ENCODE measurements around the gene DNAH11. TPM values are rescaled to one million over a fixed set of nuclear protein-coding genes. Genes with fewer than 3 reads are reported as not detected.

The DNAH11 gene
- total and polyA plus RNA-seq, 2 of the 4 experiments (the other 2 are of a cell fraction): not detected

- no peaks in the 10 kb centered on the region for H3K36me3 ChIP-seq (ENCODE audit: control insufficient read depth, insufficient read depth, low read length)
- no peak overlapping the region for H2AK5ac ChIP-seq (ENCODE audit: low read depth, low read length)
- no peak overlapping the region for H3K27ac ChIP-seq (ENCODE audit: insufficient read depth, low read length)
- ATAC-seq (ENCODE audit: low read depth) (no peak), DNase-seq (no peak)
- H4K5ac ChIP-seq (ENCODE audit: low read depth, low read length): no peak overlapping the region
- H2BK5ac ChIP-seq (ENCODE audit: low read depth, low read length, poor library complexity, severe bottlenecking): no peak overlapping the region
- H2AFZ ChIP-seq (replicated peaks; ENCODE audit: low read length, poor library complexity): no peak overlapping the region
- CTCF ChIA-PET: no interaction called here
- intact Hi-C loops (cut with micrococcal nuclease) (no loop called here), dilution Hi-C loops (cut with HindIII; ENCODE audit: low sequenced_read_pairs, unreplicated experiment) (no loop called here), in situ Hi-C loops (cut with MboI; ENCODE audit: low sequenced_read_pairs) (no loop called here)
- no peak overlapping the region for H3K18ac ChIP-seq (ENCODE audit: low read depth, low read length)
- H3K79me1 ChIP-seq (ENCODE audit: low read depth in 1 of 2, low read length in 2 of 2): no peaks in the 10 kb centered on the region
- no peak overlapping the region for H3K9ac ChIP-seq (ENCODE audit: low read depth, low read length)
- no peak overlapping the region for H2BK15ac ChIP-seq (ENCODE audit: low read depth, low read length)
- TF ChIP-seq CEBPB (IDR thresholded peaks at IDR 0.05; ENCODE audit: low read depth, low read length) (no peak), USF2 (IDR thresholded peaks at IDR 0.05; ENCODE audit: low read depth, low read length) (no peak), RCOR1 (IDR thresholded peaks at IDR 0.05; ENCODE audit: insufficient replicate concordance, low read length) (no peak), SMC3 (IDR thresholded peaks at IDR 0.05; ENCODE audit: low read depth, low read length) (no peak), POLR2A (IDR thresholded peaks at IDR 0.05; ENCODE audit: low read depth, low read length) (no peak), MAFK (IDR thresholded peaks at IDR 0.05; ENCODE audit: low read depth, low read length) (no peak), MAZ (IDR thresholded peaks at IDR 0.05; ENCODE audit: borderline replicate concordance, low read depth, low read length) (no peak), BHLHE40 (IDR thresholded peaks at IDR 0.05; ENCODE audit: low read depth, low read length) (no peak), CHD1 (IDR thresholded peaks at IDR 0.05; ENCODE audit: low read depth, low read length) (no peak), RFX5 (IDR thresholded peaks at IDR 0.05; ENCODE audit: low read depth, low read length) (no peak), NFE2L2 (IDR thresholded peaks at IDR 0.05; ENCODE audit: low read depth, low read length) (no peak), MXI1 (IDR thresholded peaks at IDR 0.05; ENCODE audit: borderline replicate concordance, low read depth, low read length) (no peak), RAD21 (IDR thresholded peaks at IDR 0.05; ENCODE audit: low read length) (no peak), ELK1 (IDR thresholded peaks at IDR 0.05; ENCODE audit: borderline replicate concordance, low read depth, low read length) (no peak), FOS (IDR thresholded peaks at IDR 0.05; ENCODE audit: low read depth, low read length) (no peak)
- TF ChIP-seq, protein P1, sequence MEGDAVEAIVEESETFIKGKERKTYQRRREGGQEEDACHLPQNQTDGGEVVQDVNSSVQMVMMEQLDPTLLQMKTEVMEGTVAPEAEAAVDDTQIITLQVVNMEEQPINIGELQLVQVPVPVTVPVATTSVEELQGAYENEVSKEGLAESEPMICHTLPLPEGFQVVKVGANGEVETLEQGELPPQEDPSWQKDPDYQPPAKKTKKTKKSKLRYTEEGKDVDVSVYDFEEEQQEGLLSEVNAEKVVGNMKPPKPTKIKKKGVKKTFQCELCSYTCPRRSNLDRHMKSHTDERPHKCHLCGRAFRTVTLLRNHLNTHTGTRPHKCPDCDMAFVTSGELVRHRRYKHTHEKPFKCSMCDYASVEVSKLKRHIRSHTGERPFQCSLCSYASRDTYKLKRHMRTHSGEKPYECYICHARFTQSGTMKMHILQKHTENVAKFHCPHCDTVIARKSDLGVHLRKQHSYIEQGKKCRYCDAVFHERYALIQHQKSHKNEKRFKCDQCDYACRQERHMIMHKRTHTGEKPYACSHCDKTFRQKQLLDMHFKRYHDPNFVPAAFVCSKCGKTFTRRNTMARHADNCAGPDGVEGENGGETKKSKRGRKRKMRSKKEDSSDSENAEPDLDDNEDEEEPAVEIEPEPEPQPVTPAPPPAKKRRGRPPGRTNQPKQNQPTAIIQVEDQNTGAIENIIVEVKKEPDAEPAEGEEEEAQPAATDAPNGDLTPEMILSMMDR (conservative IDR thresholded peaks at IDR 0.05; ENCODE audit: low read depth, low read length): no peak
- no peak overlapping the region for H4K91ac ChIP-seq (ENCODE audit: insufficient read depth, low read depth, low read length)
- H3K27me3 ChIP-seq (ENCODE audit: control insufficient read depth, insufficient read depth, low read length): no peaks in the 10 kb centered on the region
- H3K9me1 ChIP-seq (ENCODE audit: insufficient read depth, low read length): no peaks in the 10 kb centered on the region
- peaks cover 7% of the 10 kb centered on the region for H3K9me3 ChIP-seq (ENCODE audit: control insufficient read depth, insufficient read depth, low read length)
- no peaks in the 10 kb centered on the region for H4K20me1 ChIP-seq (ENCODE audit: insufficient read depth, low read length)
- H3K56ac ChIP-seq (ENCODE audit: extremely low read depth, insufficient read depth, low read length): no peak overlapping the region
- H4K8ac ChIP-seq (ENCODE audit: low read depth in 2 of 2, low read length in 2 of 2): no peak overlapping the region
- POLR2A ChIA-PET (ENCODE audit: unreplicated experiment): no interaction called here
- H3K14ac ChIP-seq (replicated peaks; ENCODE audit: low read depth, low read length): no peak overlapping the region
- BruUV-seq (replicated peaks): no TSS peak
- no peak overlapping the region for H3K4me2 ChIP-seq (ENCODE audit: low read depth, low read length)
- H3K4ac ChIP-seq (ENCODE audit: low read depth, low read length): no peak overlapping the region
- H3K4me1 ChIP-seq (ENCODE audit: control insufficient read depth, insufficient read depth, low read length): no peaks in the 10 kb centered on the region
- H3K4me3 ChIP-seq (ENCODE audit: insufficient read depth, low read depth, low read length): no peak overlapping the region
- no peak overlapping the region for H2BK120ac ChIP-seq (ENCODE audit: low read depth, low read length)
- H2BK20ac ChIP-seq (ENCODE audit: low read depth, low read length): no peak overlapping the region
- no peak overlapping the region for H3K23ac ChIP-seq (ENCODE audit: low read depth, low read length)
- WGBS, 2 experiments (ENCODE audit: extremely low coverage in 2 of 2, insufficient read length in 1 of 2): 40% methylated on average over 1 of the region's 5 CpGs; no CpG with 5 or more reads in 1 of the 2 experiments
- no peak overlapping the region for H2AK9ac ChIP-seq (replicated peaks; ENCODE audit: low read depth, low read length, poor library complexity)
These were observed 174.5 kb downstream of the DNAH11 start for GRCh38 chr7:21717323-21717722.

Measured in IMR-90 (cell line).